ENCODE data around the gene ABCB9.

ABCB9 gene

DNA sequence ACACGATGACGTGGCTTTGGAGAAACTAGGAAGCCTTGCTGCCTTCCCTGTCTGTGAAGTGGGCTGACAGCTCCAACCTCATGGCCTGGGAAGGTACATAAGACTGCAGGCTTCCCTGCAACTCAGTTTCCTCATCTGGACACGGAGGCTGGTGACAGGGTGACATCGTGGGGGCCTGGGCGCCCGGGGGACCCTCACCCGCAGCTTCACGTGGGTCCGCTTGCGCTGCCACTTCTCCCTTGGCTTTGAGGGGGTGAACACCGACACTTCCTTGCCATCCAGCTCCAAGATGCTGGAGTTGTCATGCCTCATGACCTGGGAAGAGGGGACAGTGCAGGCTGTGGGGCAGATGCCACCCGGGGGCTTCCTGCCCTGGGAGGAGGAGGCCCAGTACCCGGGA is 21.8 kb upstream of the ABCB9 start:
- Mint-ChIP-seq H3K4me3 (no peak overlapping the region), H3K4me1 (peaks cover 32% of the 10 kb centered on the region), H3K27ac (no peak overlapping the region), H3K9me3 (no peaks in the 10 kb centered on the region), H3K36me3 (peaks cover 41% of the 10 kb centered on the region), H3K27me3 (no peaks in the 10 kb centered on the region)
- no peak for ATAC-seq

- Mint-ChIP-seq H3K4me3 (no peak overlapping the region), H3K36me3 (peaks cover 42% of the 10 kb centered on the region), H3K4me1 (peaks cover 33% of the 10 kb centered on the region), H3K27ac (no peak overlapping the region), H3K27me3 (no peaks in the 10 kb centered on the region), H3K9me3 (no peaks in the 10 kb centered on the region)
- no peak for ATAC-seq
Observed at GRCh38 chr12:122987086-122987951, 21.1 kb upstream of the ABCB9 start.

- H3K4me3 Mint-ChIP-seq = no peak overlapping the region
- no peak for ATAC-seq
- no peaks in the 10 kb centered on the region for H3K9me3 Mint-ChIP-seq
- H3K4me1 Mint-ChIP-seq = peaks cover 41% of the 10 kb centered on the region
- H3K27me3 Mint-ChIP-seq = no peaks in the 10 kb centered on the region
- H3K27ac Mint-ChIP-seq = no peak overlapping the region
- H3K36me3 Mint-ChIP-seq = peaks cover 49% of the 10 kb centered on the region
Observed at GRCh38 chr12:122986258-122986871, 20.1 kb upstream of the ABCB9 start.

GRCh38 chr12:122985338-122986257 is 19.3 kb upstream of the ABCB9 start:
- Mint-ChIP-seq H3K4me3 (no peak overlapping the region), H3K9me3 (no peaks in the 10 kb centered on the region), H3K27me3 (no peaks in the 10 kb centered on the region), H3K27ac (peak overlapping the region; percentile 69), H3K36me3 (peaks cover 56% of the 10 kb centered on the region), H3K4me1 (peaks cover 48% of the 10 kb centered on the region)
- ATAC-seq = no peak

- H3K4me3 Mint-ChIP-seq = peak overlapping the region; percentile 11
Observed at GRCh38 chr12:122984612-122985337, 18.5 kb upstream of the ABCB9 start.

DNA sequence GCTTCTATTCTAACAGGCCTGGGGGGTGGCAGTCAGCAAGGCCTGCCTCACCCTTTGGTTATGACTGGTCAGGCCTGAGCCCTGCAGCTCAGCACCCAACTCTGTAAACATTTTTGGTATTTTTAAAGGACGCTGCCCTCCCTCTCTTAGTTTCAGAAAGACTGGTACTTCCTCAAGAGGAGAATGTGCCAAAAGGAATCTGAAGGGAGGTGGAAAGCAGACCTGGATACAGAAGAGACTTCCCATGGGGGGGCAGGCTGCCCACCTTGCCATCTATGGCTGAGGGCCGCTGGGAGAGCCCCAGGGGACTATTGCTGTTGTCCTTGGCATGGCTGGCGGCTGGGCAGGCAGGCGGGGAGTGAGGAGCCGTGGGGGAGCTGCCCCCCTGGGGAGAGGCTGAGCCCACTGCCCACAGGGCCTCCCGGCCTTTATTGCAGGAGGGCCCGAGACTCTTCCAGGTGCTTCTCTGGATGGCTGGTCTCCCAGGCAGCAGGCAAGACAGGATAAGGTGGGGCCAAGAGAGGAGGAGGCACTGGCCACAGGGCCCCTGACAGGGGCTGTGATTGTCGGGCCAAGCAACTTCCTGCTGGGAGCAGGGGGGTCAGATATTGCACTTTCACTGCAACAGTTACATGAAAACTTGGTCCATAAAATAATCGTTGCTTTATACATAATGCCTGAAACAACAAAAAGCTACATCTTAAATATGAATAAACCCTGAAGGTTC is 17.7 kb upstream of the ABCB9 start:
- H3K4me3 Mint-ChIP-seq = peak overlapping the region; percentile 18

More at GRCh38 chr12:122984612-122985337, 18.5 kb upstream of the ABCB9 start:
- peak overlapping the region; percentile 69 for H3K27ac Mint-ChIP-seq
- peaks cover 52% of the 10 kb centered on the region for H3K4me1 Mint-ChIP-seq
- H3K36me3 Mint-ChIP-seq = peaks cover 56% of the 10 kb centered on the region
- no peak for ATAC-seq
- H3K27me3 Mint-ChIP-seq = no peaks in the 10 kb centered on the region
- no peaks in the 10 kb centered on the region for H3K9me3 Mint-ChIP-seq

GRCh38 chr12:122982963-122983788 is 16.9 kb upstream of the ABCB9 start:
- ATAC-seq = no peak
- Mint-ChIP-seq H3K27ac (peak overlapping the region; percentile 92), H3K27me3 (no peaks in the 10 kb centered on the region), H3K4me3 (peak overlapping the region; percentile 21), H3K36me3 (peaks cover 56% of the 10 kb centered on the region), H3K4me1 (peaks cover 62% of the 10 kb centered on the region), H3K9me3 (no peaks in the 10 kb centered on the region)

More for the DNA sequence above, 17.7 kb upstream of the ABCB9 start:
- Mint-ChIP-seq H3K27ac (peak overlapping the region; percentile 92), H3K9me3 (no peaks in the 10 kb centered on the region), H3K4me1 (peaks cover 60% of the 10 kb centered on the region), H3K27me3 (no peaks in the 10 kb centered on the region), H3K36me3 (peaks cover 56% of the 10 kb centered on the region)
- ATAC-seq = no peak

GRCh38 chr12:122982477-122982815 is 16.2 kb upstream of the ABCB9 start:
- ATAC-seq = no peak
- H3K4me3 Mint-ChIP-seq = peak overlapping the region; percentile 95
- peak overlapping the region; percentile 92 for H3K27ac Mint-ChIP-seq
- H3K36me3 Mint-ChIP-seq = peaks cover 51% of the 10 kb centered on the region
- H3K27me3 Mint-ChIP-seq = no peaks in the 10 kb centered on the region
- no peaks in the 10 kb centered on the region for H3K9me3 Mint-ChIP-seq
- H3K4me1 Mint-ChIP-seq = peaks cover 67% of the 10 kb centered on the region

DNA sequence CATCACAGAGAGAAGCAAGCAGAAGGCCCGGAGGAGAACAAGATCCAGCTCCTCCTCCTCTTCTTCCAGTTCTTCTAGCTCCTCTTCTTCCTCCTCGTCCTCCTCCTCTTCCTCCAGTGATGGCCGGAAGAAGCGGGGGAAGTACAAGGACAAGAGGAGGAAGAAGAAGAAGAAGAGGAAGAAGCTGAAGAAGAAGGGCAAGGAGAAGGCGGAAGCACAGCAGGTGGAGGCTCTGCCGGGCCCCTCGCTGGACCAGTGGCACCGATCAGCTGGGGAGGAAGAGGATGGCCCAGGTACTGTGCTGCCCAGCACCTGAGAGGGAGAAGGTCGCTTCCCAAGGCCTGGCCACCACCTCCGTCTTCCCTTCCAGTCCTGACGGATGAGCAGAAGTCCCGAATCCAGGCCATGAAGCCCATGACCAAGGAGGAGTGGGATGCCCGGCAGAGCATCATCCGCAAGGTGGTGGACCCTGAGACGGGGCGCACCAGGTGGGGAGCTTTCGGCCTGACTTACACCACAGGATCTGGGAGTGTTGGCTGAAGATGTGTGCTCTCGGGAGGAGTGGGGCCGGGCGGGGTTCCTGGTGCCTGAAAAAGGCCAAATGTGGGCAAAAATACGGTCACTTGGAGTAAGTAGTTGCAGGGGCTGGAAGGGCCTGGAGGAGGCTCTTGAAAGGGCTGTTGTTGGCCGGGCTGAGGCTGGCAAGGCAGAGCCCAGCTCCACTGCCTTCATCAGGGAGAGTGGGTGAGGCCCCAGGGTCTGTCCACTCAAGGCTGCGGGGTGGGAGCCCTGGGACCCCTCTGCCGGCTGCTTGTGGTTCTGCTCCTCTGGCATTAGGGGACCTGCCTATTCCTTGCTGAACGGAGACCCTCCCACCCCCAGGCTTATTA is 15.6 kb upstream of the ABCB9 start:
- peaks cover 45% of the 10 kb centered on the region for H3K36me3 Mint-ChIP-seq
- H3K4me3 Mint-ChIP-seq = peak overlapping the region; percentile 95
- peak overlapping the region; percentile 92 for H3K27ac Mint-ChIP-seq
- ATAC-seq = no peak
- H3K4me1 Mint-ChIP-seq = peaks cover 67% of the 10 kb centered on the region
- no peaks in the 10 kb centered on the region for H3K9me3 Mint-ChIP-seq
- no peaks in the 10 kb centered on the region for H3K27me3 Mint-ChIP-seq

- no peaks in the 10 kb centered on the region for H3K9me3 Mint-ChIP-seq
- no peaks in the 10 kb centered on the region for H3K27me3 Mint-ChIP-seq
- peak overlapping the region; percentile 95 for H3K4me3 Mint-ChIP-seq
- no peak for ATAC-seq
- peak overlapping the region; percentile 92 for H3K27ac Mint-ChIP-seq
- H3K36me3 Mint-ChIP-seq = peaks cover 41% of the 10 kb centered on the region
- peaks cover 74% of the 10 kb centered on the region for H3K4me1 Mint-ChIP-seq
Observed at GRCh38 chr12:122981036-122981471, 14.8 kb upstream of the ABCB9 start.

GRCh38 chr12:122980183-122981035 is 14.1 kb upstream of the ABCB9 start, which contains the start of gene ARL6IP4:
Gene ARL6IP4, plus strand, starts transcription at chr12:122980681. Its CDS starts 459 bp downstream, at chr12:122981140.
- Mint-ChIP-seq H3K27me3 (no peaks in the 10 kb centered on the region), H3K9me3 (no peaks in the 10 kb centered on the region), H3K36me3 (peaks cover 39% of the 10 kb centered on the region), H3K4me1 (peaks cover 77% of the 10 kb centered on the region), H3K27ac (peak within 1 kb of the TSS; percentile 92), H3K4me3 (peak within 1 kb of the TSS; percentile 95)
- ATAC-seq = peak; percentile 84

- peaks cover 72% of the 10 kb centered on the region for H3K4me1 Mint-ChIP-seq
- H3K9me3 Mint-ChIP-seq = no peaks in the 10 kb centered on the region
- H3K4me3 Mint-ChIP-seq = peak overlapping the region; percentile 95
- peaks cover 33% of the 10 kb centered on the region for H3K36me3 Mint-ChIP-seq
- no peak for ATAC-seq
- H3K27me3 Mint-ChIP-seq = no peaks in the 10 kb centered on the region
- peak overlapping the region; percentile 92 for H3K27ac Mint-ChIP-seq
Observed at GRCh38 chr12:122979908-122980182, 13.6 kb upstream of the ABCB9 start.

Data from stimulated activated memory B cell treated with anti-CD40 and anti-IgM and Interleukin-4, amounts not matched to agents 10 μg/mL and 1 μg/mL and 100 μg/mL, for 72 hours (primary cell).